WTC11 (cell line): ENCODE data around the gene RCAN2. TPM values are rescaled to one million over a fixed set of nuclear protein-coding genes. Genes with fewer than 3 reads are reported as not detected.

Experiments
- ATAC-seq: fragments of 200-7000 bp; cut with Tn5 transposase; 2 replicates; pipeline ENCODE4 v1.10.0; 2021; ENCODE audit warnings: mild to moderate bottlenecking, moderate library complexity
- CTCF ChIA-PET: fragments of 300-600 bp; sonication (Branson Sonifier 250); formaldehyde crosslinking; loops from one replicate; lab custom pipeline; 2021; ENCODE audit warnings: antibody characterized with exemption; lab: Charles Lee
- POLR2A ChIA-PET: fragments of 350-600 bp; sonication (Branson Sonifier 250); formaldehyde crosslinking; loops from one replicate; lab custom pipeline; 2021; ENCODE audit warnings: antibody characterized with exemption; lab: Charles Lee
- DNase-seq: peaks from one replicate; pipeline ENCODE4 v3.0.0; 2021; ENCODE audit warnings: low spot score
- H3K27ac Mint-ChIP-seq: 2 replicates; pipeline ENCODE4 v1.8.0; 2021; ENCODE audit warnings: mixed read lengths
- H3K27me3 Mint-ChIP-seq: 2 replicates; pipeline ENCODE4 v1.8.0; 2021; ENCODE audit warnings: low read depth, mild to moderate bottlenecking, moderate library complexity, mixed read lengths
- H3K36me3 Mint-ChIP-seq: 2 replicates; pipeline ENCODE4 v1.8.0; 2021; ENCODE audit warnings: mixed read lengths
- H3K4me1 Mint-ChIP-seq: 2 replicates; pipeline ENCODE4 v1.8.0; 2022; ENCODE audit warnings: mixed read lengths
- H3K4me3 Mint-ChIP-seq: 2 replicates; pipeline ENCODE4 v1.8.0; 2021; ENCODE audit warnings: mild to moderate bottlenecking, moderate library complexity, mixed read lengths
- H3K9me3 Mint-ChIP-seq: 2 replicates; pipeline ENCODE4 v1.8.0; 2021; ENCODE audit warnings: mixed read lengths
- AFF4 ChIP-seq: sonication (generic); formaldehyde crosslinking; IDR thresholded peaks from 2 replicates; pipeline ENCODE4 v1.8.1; 2023; ENCODE audit warnings: mild to moderate bottlenecking, missing genetic modification reagents, borderline replicate concordance
- ATF1 ChIP-seq: sonication (generic); formaldehyde crosslinking; IDR thresholded peaks from 2 replicates; pipeline ENCODE4 v1.8.1; 2023; ENCODE audit warnings: mild to moderate bottlenecking, moderate library complexity, missing genetic modification reagents
- E2F5 ChIP-seq: sonication (generic); formaldehyde crosslinking; IDR thresholded peaks from 2 replicates; pipeline ENCODE4 v1.8.1; 2022; ENCODE audit warnings: mild to moderate bottlenecking, moderate library complexity, missing genetic modification reagents
- EMX1 ChIP-seq: fragments of 250-450 bp; sonication (Bioruptor Pico); IDR thresholded peaks from 2 replicates; pipeline ENCODE4 v1.8.0; 2021; ENCODE audit warnings: mild to moderate bottlenecking
- FOXP1 ChIP-seq: sonication (generic); formaldehyde crosslinking; IDR thresholded peaks from 2 replicates; pipeline ENCODE4 v1.8.0; 2022; ENCODE audit warnings: missing genetic modification reagents, mild to moderate bottlenecking, moderate library complexity, borderline replicate concordance
- HMGXB4 ChIP-seq: sonication (generic); formaldehyde crosslinking; IDR thresholded peaks from 2 replicates; pipeline ENCODE4 v1.8.1; 2023; ENCODE audit warnings: mild to moderate bottlenecking, moderate library complexity, missing genetic modification reagents
- IRF2 ChIP-seq: sonication (generic); formaldehyde crosslinking; IDR thresholded peaks from 2 replicates; pipeline ENCODE4 v1.8.0; 2022; ENCODE audit warnings: low read depth, missing genetic modification reagents, borderline replicate concordance
- JAZF1 ChIP-seq: fragments of 250-450 bp; sonication (Bioruptor Pico); IDR thresholded peaks from 2 replicates; pipeline ENCODE4 v1.9.0; 2021; ENCODE audit warnings: moderate library complexity, mild to moderate bottlenecking, inconsistent platforms
- MYBL2 ChIP-seq: sonication (generic); formaldehyde crosslinking; IDR thresholded peaks from 2 replicates; pipeline ENCODE4 v1.8.1; 2023; ENCODE audit warnings: mild to moderate bottlenecking, moderate library complexity, missing genetic modification reagents
- NFATC4 ChIP-seq: fragments of 250-450 bp; sonication (Bioruptor Pico); IDR thresholded peaks from 2 replicates; pipeline ENCODE4 v1.9.0; 2021; ENCODE audit warnings: mild to moderate bottlenecking
- NFE2L1 ChIP-seq: sonication (generic); formaldehyde crosslinking; IDR thresholded peaks from 2 replicates; pipeline ENCODE4 v1.8.1; 2023; ENCODE audit warnings: missing genetic modification reagents
- NR3C1 ChIP-seq: sonication (generic); formaldehyde crosslinking; conservative IDR thresholded peaks from 2 replicates; pipeline ENCODE4 v1.8.1; 2023; ENCODE audit warnings: low read depth, mild to moderate bottlenecking, missing genetic modification reagents
- TEAD1 ChIP-seq: sonication (generic); formaldehyde crosslinking; IDR thresholded peaks from 2 replicates; pipeline ENCODE4 v1.8.0; 2022; ENCODE audit warnings: mild to moderate bottlenecking, missing genetic modification reagents
- TP53 ChIP-seq: sonication (generic); formaldehyde crosslinking; IDR thresholded peaks from 2 replicates; pipeline ENCODE4 v1.8.1; 2023; ENCODE audit warnings: mild to moderate bottlenecking, missing genetic modification reagents
- ZNF396 ChIP-seq: fragments of 250-450 bp; sonication (Bioruptor Pico); IDR thresholded peaks from 2 replicates; pipeline ENCODE4 v1.8.0; 2021; ENCODE audit warnings: mild to moderate bottlenecking, moderate library complexity, borderline replicate concordance
- ZNF425 ChIP-seq: fragments of 250-450 bp; sonication (Bioruptor Pico); conservative IDR thresholded peaks from 2 replicates; pipeline ENCODE4 v1.9.0; 2021; ENCODE audit warnings: mild to moderate bottlenecking
- total RNA-seq: library from RNA; stranded (reverse); gene quantifications from 3 replicates; pipeline ENCODE4 v1.2.3, GENCODE V29; 2021
- TF ChIP-seq, protein P1 (sequence below): sonication (generic); formaldehyde crosslinking; conservative IDR thresholded peaks from 2 replicates; pipeline ENCODE4 v1.8.1; 2022; ENCODE audit warnings: mild to moderate bottlenecking, missing genetic modification reagents
- TF ChIP-seq, protein P2 (sequence below): sonication (generic); formaldehyde crosslinking; IDR thresholded peaks from 2 replicates; pipeline ENCODE4 v1.8.0; 2022; ENCODE audit warnings: mild to moderate bottlenecking, missing genetic modification reagents

Gene RCAN2
- total RNA-seq, 1 experiment from 2014 or later: 3.9 TPM

GRCh38 chr6:46473881-46474280 lies 17.4 kb downstream of the RCAN2 start:
- Mint-ChIP-seq H3K9me3 (peaks cover 24% of the 10 kb centered on the region), H3K27ac (no peak overlapping the region), H3K4me1 (peaks cover 27% of the 10 kb centered on the region), H3K4me3 (no peak overlapping the region), H3K36me3 (peaks cover 17% of the 10 kb centered on the region)
- no peak for DNase-seq
- POLR2A ChIA-PET: no interaction called here
- no peak for TF ChIP-seq FOXP1 (CRISPR knock-in tag)
- no peak for TF ChIP-seq ZNF425 (CRISPR knock-in tag)
- no peak for TF ChIP-seq IRF2 (CRISPR knock-in tag)
- TF ChIP-seq, protein P1, sequence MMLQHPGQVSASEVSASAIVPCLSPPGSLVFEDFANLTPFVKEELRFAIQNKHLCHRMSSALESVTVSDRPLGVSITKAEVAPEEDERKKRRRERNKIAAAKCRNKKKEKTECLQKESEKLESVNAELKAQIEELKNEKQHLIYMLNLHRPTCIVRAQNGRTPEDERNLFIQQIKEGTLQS (CRISPR knock-in tag): no peak
- no peak for TF ChIP-seq ZNF396 (CRISPR knock-in tag)
- no peak for TF ChIP-seq NFATC4 (CRISPR knock-in tag)
- no peak for TF ChIP-seq HMGXB4
- TF ChIP-seq E2F5 (CRISPR knock-in tag): no peak
- TF ChIP-seq, protein P2, sequence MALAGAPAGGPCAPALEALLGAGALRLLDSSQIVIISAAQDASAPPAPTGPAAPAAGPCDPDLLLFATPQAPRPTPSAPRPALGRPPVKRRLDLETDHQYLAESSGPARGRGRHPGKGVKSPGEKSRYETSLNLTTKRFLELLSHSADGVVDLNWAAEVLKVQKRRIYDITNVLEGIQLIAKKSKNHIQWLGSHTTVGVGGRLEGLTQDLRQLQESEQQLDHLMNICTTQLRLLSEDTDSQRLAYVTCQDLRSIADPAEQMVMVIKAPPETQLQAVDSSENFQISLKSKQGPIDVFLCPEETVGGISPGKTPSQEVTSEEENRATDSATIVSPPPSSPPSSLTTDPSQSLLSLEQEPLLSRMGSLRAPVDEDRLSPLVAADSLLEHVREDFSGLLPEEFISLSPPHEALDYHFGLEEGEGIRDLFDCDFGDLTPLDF (CRISPR knock-in tag): no peak
- no peak for TF ChIP-seq NR3C1
- no peak for TF ChIP-seq MYBL2 (CRISPR knock-in tag)
- TF ChIP-seq TEAD1 (CRISPR knock-in tag): no peak
- no peak for TF ChIP-seq ATF1
- no peak for TF ChIP-seq JAZF1 (CRISPR knock-in tag)
- no peak for TF ChIP-seq TP53
- no peak for TF ChIP-seq EMX1 (CRISPR knock-in tag)
- TF ChIP-seq AFF4 (CRISPR knock-in tag): no peak
- no peak for TF ChIP-seq NFE2L1 (CRISPR knock-in tag)
- TF ChIP-seq, all 79 proteins: peak for 0
- CTCF ChIA-PET: interaction anchor here (0.6 to 1.1 kb wide), 2 partner anchors 17 to 182 kb away, joined by 3 read pairs; partner anchors contain the start of gene RCAN2
- ATAC-seq: no peak
- no peaks in the 10 kb centered on the region for H3K27me3 Mint-ChIP-seq
